NT2/D1 (cell line): ENCODE measurements around the gene TMC8.
A peak's percentile ranks its signal among the peaks of the same experiment; 100 is the strongest.

Source experiments
- DNase-seq: peaks from one replicate; pipeline ENCODE4 v3.0.0-alpha.2; 2011; ENCODE audit warnings: low read depth, low spot score
- H3K27me3 ChIP-seq: 2 replicates; pipeline ENCODE4 v1.6.0; 2011; ENCODE audit warnings: mild to moderate bottlenecking; ENCODE audit not compliant: insufficient read length, insufficient read depth
- H3K36me3 ChIP-seq: 2 replicates; pipeline ENCODE4 v1.6.1; 2011; ENCODE audit warnings: mild to moderate bottlenecking, low read length, mixed read lengths; ENCODE audit not compliant: insufficient read depth, insufficient read length
- H3K4me1 ChIP-seq: 2 replicates; pipeline ENCODE4 v1.5.1; 2011; ENCODE audit not compliant: insufficient read depth, insufficient read length
- H3K4me3 ChIP-seq: 2 replicates; pipeline ENCODE4 v1.5.1; 2011; ENCODE audit warnings: low read depth; ENCODE audit not compliant: insufficient read length
- H3K9ac ChIP-seq: 2 replicates; pipeline ENCODE4 v1.6.0; 2011; ENCODE audit warnings: low read depth; ENCODE audit not compliant: insufficient read length
- H3K9me3 ChIP-seq: 2 replicates; pipeline ENCODE4 v1.5.1; 2011; ENCODE audit warnings: mild to moderate bottlenecking, low read length; ENCODE audit not compliant: insufficient read depth
- SUZ12 ChIP-seq: IDR thresholded peaks from 2 replicates; pipeline ENCODE4 v1.6.1; 2011; ENCODE audit not compliant: insufficient read length, insufficient read depth; ENCODE audit errors: extremely low read depth
- YY1 ChIP-seq: IDR thresholded peaks from 2 replicates; pipeline ENCODE4 v1.6.1; 2011; ENCODE audit not compliant: insufficient read length, insufficient read depth
- ZNF274 ChIP-seq: IDR thresholded peaks from 2 replicates; pipeline ENCODE4 v1.6.1; 2011; ENCODE audit warnings: mild to moderate bottlenecking, low read depth, low read length

The TMC8 gene

DNA sequence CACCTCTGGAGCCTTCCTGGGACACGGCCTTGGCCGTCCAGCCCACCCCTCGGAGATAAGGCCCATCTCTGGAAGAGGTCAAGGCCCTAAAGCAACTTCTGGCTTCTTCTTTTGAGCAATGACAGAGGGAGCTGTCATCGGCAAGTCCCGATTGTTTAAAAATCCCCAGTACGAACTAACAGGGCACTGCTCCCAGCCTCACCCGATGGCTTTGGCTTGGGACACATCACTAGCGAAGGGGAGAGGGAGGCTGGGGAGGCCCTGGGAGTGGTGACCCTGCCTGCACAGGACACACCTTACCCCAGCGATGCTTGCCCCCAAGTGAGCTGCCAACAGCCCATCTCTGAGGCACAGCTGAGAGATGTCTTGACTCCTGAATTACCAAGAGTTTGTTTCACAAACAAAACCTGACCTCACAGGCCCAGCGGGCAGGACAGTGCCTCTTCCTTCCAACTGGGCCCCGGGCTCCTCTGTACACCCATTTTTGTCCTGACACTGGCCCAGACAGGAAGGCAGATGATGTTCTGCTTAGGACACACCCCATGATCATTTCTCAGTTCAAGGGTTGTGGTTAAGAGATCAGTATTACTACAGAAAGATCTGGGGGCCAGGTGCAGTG lies 42.6 kb downstream of the TMC8 start:
- Histone ChIP-seq H3K4me3 (no peak overlapping the region), H3K9me3 (no peaks in the 10 kb centered on the region), H3K27me3 (no peaks in the 10 kb centered on the region), H3K36me3 (peaks cover 61% of the 10 kb centered on the region), H3K9ac (peak overlapping the region; percentile 58), H3K4me1 (peaks cover 48% of the 10 kb centered on the region)
- TF ChIP-seq YY1 (no peak), SUZ12 (no peak), ZNF274 (no peak)
- no peak for DNase-seq

DNA sequence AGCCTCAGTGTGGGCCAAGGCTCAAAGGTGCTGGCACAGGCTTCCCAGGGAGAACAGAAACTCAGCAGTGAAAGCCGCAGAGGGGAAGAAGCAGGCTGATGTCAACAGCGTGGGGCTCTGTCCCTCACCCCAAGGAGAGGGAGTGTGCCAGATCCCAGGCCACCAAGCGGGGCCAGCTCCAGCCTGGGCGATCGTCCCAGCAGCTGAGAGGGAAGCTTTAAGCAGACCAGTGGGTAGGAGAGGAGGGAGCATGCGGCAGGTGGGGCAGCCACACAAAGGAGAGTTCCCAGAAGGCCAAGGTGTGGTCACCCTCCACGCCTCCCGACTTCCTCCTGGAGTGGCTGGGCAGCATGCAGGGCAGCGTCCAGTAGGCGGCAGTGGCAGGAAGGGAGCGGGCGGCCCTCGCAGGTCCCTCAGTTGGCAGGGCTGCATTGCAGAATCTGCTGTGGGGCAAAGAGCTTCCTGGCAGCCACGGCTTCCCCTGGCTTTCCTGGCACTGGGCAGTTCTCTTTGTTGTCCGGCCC lies 43.8 kb downstream of the TMC8 start:
- no peak for DNase-seq
- TF ChIP-seq YY1 (no peak), SUZ12 (no peak), ZNF274 (no peak)
- peaks cover 73% of the 10 kb centered on the region for H3K36me3 ChIP-seq
- H3K9ac ChIP-seq, result peak overlapping the region; percentile 34
- no peak overlapping the region for H3K4me3 ChIP-seq
- H3K9me3 ChIP-seq, result no peaks in the 10 kb centered on the region
- peaks cover 43% of the 10 kb centered on the region for H3K4me1 ChIP-seq
- no peaks in the 10 kb centered on the region for H3K27me3 ChIP-seq

DNA sequence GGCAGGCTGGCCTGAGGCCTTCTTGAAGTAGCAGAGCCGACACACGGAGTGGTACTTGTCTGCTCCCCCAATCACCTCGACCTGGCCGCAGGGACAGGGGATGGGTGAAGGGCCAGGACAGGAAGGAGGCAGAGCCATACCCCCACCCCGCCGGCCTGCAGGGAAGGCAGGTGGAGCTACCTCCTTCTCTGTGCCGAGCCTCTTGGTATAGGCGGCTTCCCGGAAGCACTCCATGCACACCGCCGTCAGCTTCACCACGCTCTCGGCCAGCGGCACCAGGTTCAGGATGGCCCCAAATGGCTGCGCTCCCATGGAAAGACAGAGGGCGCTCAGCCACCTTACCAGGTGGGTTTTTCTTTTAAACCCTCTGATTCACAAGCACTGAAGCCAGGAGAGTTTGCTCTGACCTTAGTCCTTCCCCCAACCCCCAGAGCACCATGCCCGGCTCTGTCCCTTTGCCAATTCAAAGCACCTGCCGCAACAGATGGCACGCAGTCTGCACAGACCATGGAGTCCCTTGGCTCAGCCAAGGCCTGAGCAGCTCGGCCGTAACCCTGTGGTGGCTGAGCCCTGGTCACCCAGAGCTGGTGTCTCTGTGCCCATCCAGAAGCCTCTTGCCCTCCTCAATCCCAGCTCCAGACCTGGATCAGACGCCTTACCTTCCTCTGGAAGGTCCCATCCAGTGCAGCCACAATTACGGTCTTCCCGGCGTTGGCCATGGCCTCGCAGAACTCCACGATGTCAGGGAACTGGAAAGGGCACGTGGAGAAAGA lies 44.5 kb downstream of the TMC8 start:
- Histone ChIP-seq H3K9me3 (no peaks in the 10 kb centered on the region), H3K27me3 (no peaks in the 10 kb centered on the region), H3K4me3 (no peak overlapping the region), H3K36me3 (peaks cover 79% of the 10 kb centered on the region), H3K4me1 (peaks cover 39% of the 10 kb centered on the region), H3K9ac (peak overlapping the region; percentile 34)
- no peak for DNase-seq
- TF ChIP-seq YY1 (no peak), SUZ12 (no peak), ZNF274 (no peak)

DNA sequence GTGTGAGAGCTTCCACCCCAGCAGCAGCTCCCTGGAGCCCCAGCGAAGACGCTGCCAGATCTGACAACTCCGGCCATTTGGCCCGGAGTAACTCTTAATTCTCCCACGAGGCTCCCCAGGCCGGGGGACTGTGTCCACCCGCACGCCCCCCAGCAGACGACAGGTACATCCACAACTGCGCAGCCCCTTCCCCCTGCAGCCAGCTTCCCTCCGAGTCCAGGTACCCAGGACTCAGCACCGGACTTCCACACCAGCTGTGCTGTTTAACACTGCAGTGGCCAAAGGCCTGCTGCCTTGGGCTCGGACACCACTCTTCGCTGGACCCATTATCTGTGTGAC lies 45.0 kb downstream of the TMC8 start:
- Histone ChIP-seq H3K9ac (peak overlapping the region; percentile 26), H3K4me1 (peaks cover 37% of the 10 kb centered on the region), H3K4me3 (no peak overlapping the region), H3K27me3 (no peaks in the 10 kb centered on the region), H3K9me3 (no peaks in the 10 kb centered on the region), H3K36me3 (peaks cover 84% of the 10 kb centered on the region)
- TF ChIP-seq ZNF274 (no peak), SUZ12 (no peak), YY1 (no peak)
- DNase-seq, result no peak

DNA sequence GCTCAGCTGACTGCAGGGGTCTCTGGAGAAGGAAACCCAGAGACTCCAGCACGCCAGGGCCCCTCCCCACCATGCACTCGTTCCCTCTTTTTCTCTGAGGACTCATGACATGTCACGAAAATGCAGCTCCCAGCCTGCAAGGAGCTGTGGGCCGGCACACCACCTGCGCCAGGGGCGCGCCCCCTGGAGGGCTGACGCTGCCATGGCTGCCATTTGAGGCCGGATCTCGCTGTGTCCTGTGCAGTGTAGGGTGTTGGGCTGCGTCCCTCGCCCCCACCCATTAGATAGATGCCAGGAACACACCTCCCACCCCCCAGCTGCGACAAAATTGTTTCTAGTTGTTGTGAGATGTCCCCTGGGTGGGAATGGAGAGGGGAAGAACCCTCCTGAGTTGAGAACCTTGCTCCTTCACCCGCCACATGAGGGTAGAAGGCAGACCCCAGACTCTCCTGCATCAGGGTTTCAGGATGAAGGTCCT lies 46.0 kb downstream of the TMC8 start:
- DNase-seq, result peak; percentile 30
- peaks cover 31% of the 10 kb centered on the region for H3K4me1 ChIP-seq

DNA sequence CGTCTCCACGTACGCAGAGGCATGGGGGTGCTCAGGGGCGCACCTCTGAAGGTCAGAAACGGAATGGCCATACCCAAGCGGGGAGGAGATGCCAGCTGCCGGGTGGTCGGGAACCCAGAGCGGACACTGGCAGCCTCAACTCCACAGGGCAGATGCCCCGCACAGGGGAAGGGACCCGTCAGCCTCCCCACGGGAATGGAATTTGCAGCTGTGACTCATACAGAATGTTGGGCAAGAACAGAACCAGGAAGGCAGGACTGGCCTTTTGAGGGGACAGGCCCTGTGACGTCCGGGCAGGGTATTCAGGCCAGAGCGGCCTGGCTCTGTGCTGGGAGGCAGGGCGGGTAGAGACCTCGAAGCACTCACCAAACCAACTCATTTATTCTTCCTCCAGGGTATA lies 48.8 kb downstream of the TMC8 start:
- no peak for DNase-seq
- Histone ChIP-seq H3K36me3 (peaks cover 89% of the 10 kb centered on the region), H3K27me3 (no peaks in the 10 kb centered on the region), H3K9ac (peak overlapping the region; percentile 22), H3K4me3 (no peak overlapping the region), H3K4me1 (peaks cover 15% of the 10 kb centered on the region), H3K9me3 (no peaks in the 10 kb centered on the region)
- TF ChIP-seq SUZ12 (no peak), YY1 (no peak), ZNF274 (no peak)

More for the DNA sequence above, 46.0 kb downstream of the TMC8 start:
- peak overlapping the region; percentile 15 for H3K9ac ChIP-seq
- H3K27me3 ChIP-seq, result no peaks in the 10 kb centered on the region
- TF ChIP-seq ZNF274 (no peak), YY1 (no peak), SUZ12 (no peak)
- no peaks in the 10 kb centered on the region for H3K9me3 ChIP-seq
- peaks cover 84% of the 10 kb centered on the region for H3K36me3 ChIP-seq
- no peak overlapping the region for H3K4me3 ChIP-seq

GRCh38 chr17:78180083-78180482 lies 49.5 kb downstream of the TMC8 start:
- Histone ChIP-seq H3K4me3 (no peak overlapping the region), H3K9me3 (no peaks in the 10 kb centered on the region), H3K36me3 (peaks cover 89% of the 10 kb centered on the region), H3K9ac (no peak overlapping the region), H3K27me3 (no peaks in the 10 kb centered on the region), H3K4me1 (peaks cover 12% of the 10 kb centered on the region)
- TF ChIP-seq SUZ12 (no peak), YY1 (no peak), ZNF274 (no peak)
- no peak for DNase-seq
